Psoas muscle (tissue), 8 donors: ENCODE data around the gene IGDCC3. TPM values are rescaled to one million over a fixed set of nuclear protein-coding genes. Genes with fewer than 3 reads are reported as not detected.

Experiments used
- ATAC-seq, 4 donors: fragments of 200-7000 bp; cut with Tn5 transposase; one replicate each; pipeline ENCODE4 v1.9.1; 2020; ENCODE audit warnings: moderate library complexity in 3 of 4, mild to moderate bottlenecking in 2 of 4
- DNase-seq, 2 donors: peaks; one replicate each; pipeline ENCODE4 v3.0.0-alpha.2; 2020
- H3K27ac ChIP-seq: fragments of 200-600 bp; one replicate; pipeline ENCODE4 v1.8.0; 2022
- H3K27me3 ChIP-seq, 3 donors: fragments of 200-600 bp in 1 of 3; one replicate each; pipeline versions ENCODE4 v1.6.1 to v1.8.0; 2013 to 2022; ENCODE audit warnings: low read length in 2 of 3, mild to moderate bottlenecking in 2 of 3, moderate library complexity in 1 of 3; ENCODE audit not compliant: insufficient read depth in 3 of 3
- H3K36me3 ChIP-seq, 2 donors: fragments of 200-600 bp in 1 of 2; one replicate each; pipeline versions ENCODE4 v1.6.1 to v1.8.0; 2013 to 2022; ENCODE audit warnings: low read depth in 1 of 2, mild to moderate bottlenecking in 1 of 2, moderate library complexity in 1 of 2; ENCODE audit not compliant: insufficient read depth in 1 of 2
- H3K4me1 ChIP-seq: fragments of 200-600 bp; one replicate; pipeline ENCODE4 v1.8.0; 2022
- H3K4me3 ChIP-seq: fragments of 200-600 bp; one replicate; pipeline ENCODE4 v1.8.0; 2022; ENCODE audit warnings: mild to moderate bottlenecking
- H3K9me3 ChIP-seq: fragments of 200-600 bp; one replicate; pipeline ENCODE4 v1.8.0; 2022
- WGBS, 3 donors: extraction: QIAGEN DNeasy Blood & Tissue Kit; methylation state at CpG; one replicate each; pipeline versions ENCODE4 v1.1.6 to v1.1.7; 2013; 5-methylcytosine and 5-hydroxymethylcytosine counted together
- intact Hi-C, 2 donors: fragments of 100-400 bp; cut with DNase I; formaldehyde crosslinking; loops; one replicate each; pipeline versions ENCODE4 v1.11.0 to v1.14.2; 2022
- polyA plus RNA-seq, 3 donors: library from polyadenylated mRNA; stranded (reverse); fragments of 200-250 nt; gene quantifications; one replicate each; pipeline ENCODE4 v1.2.3, GENCODE V29; 2013
- total RNA-seq, 4 donors: library from RNA; stranded (reverse); fragmentation: NEBNext Ultra II Directional in 2 of 4; extraction: Animal tissue kit (Norgen Biotek cat#: 25700) in 2 of 4; gene quantifications; one replicate each; pipeline versions ENCODE4 v1.2.1 to v1.2.4, GENCODE V29; 2021 to 2023
- TF ChIP-seq, protein P1 (sequence below): fragments of 200-600 bp; IDR thresholded peaks from one replicate; pipeline ENCODE4 v1.8.0; 2022; ENCODE audit warnings: antibody characterized with exemption
- donor health status: healthy with polysubstance abuse.
- donor health status: DM: no; HTN: no; CAD: no; lungs with moderate emphysema.
- donor health status: Bipolar disorder and iron deficiency.
- donor health status: healthy.
- donor health status: DM: yes; HTN: yes; CAD: no.
- donor health status: DM: no; HTN: no; CAD: no.
- donor health status: DM: no; HTN: no; CAD: no.
- donor health status: DM: yes; HTN: yes; CAD: no.

The IGDCC3 gene
- total and polyA plus RNA-seq, 7 donors: not detected

DNA sequence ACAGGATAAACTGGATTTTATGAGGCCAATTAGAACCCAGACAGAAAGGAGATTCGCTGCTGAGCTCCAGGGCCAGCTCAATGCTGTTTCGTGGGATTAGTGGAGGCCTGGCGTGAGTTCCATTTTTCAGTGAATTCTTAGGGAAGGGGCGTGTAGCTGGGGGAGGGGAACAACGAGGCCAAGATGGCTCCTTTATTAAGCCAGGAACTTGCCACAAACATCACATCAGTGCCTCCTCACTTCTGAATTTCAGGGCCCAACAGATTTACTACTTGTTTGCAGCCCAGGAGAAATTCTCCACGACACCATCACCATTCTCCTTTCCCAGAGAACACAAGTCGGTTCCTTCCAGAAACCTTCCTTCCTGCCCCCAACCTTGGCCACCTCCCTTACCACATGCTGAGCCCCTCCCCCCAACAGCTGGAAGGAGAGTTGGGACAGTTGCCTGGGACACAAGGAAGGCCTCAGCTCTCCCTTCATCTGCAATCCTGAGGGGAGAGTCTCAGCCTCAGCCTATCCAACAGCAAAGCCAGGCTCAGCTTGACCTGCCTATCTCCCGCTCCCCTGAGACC is 39.1 kb upstream of the IGDCC3 start:
- intact Hi-C loops: no loop called here
- peak overlapping the region; percentile 69 for H3K27ac ChIP-seq
- DNase-seq (peak; percentile 39 to 87), ATAC-seq (peak in 3 of 4 donors; percentile 34 to 54 (median 48))
- H3K36me3 ChIP-seq: no peaks in the 10 kb centered on the region
- WGBS, 3 donors: 37 to 54% (median 40%) methylated on average over 8 of the region's 8 CpGs
- H3K4me1 ChIP-seq: peaks cover 44% of the 10 kb centered on the region
- H3K4me3 ChIP-seq: no peak overlapping the region
- no peaks in the 10 kb centered on the region for H3K9me3 ChIP-seq
- no peaks in the 10 kb centered on the region for H3K27me3 ChIP-seq
- TF ChIP-seq, protein P1, sequence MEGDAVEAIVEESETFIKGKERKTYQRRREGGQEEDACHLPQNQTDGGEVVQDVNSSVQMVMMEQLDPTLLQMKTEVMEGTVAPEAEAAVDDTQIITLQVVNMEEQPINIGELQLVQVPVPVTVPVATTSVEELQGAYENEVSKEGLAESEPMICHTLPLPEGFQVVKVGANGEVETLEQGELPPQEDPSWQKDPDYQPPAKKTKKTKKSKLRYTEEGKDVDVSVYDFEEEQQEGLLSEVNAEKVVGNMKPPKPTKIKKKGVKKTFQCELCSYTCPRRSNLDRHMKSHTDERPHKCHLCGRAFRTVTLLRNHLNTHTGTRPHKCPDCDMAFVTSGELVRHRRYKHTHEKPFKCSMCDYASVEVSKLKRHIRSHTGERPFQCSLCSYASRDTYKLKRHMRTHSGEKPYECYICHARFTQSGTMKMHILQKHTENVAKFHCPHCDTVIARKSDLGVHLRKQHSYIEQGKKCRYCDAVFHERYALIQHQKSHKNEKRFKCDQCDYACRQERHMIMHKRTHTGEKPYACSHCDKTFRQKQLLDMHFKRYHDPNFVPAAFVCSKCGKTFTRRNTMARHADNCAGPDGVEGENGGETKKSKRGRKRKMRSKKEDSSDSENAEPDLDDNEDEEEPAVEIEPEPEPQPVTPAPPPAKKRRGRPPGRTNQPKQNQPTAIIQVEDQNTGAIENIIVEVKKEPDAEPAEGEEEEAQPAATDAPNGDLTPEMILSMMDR: no peak

DNA sequence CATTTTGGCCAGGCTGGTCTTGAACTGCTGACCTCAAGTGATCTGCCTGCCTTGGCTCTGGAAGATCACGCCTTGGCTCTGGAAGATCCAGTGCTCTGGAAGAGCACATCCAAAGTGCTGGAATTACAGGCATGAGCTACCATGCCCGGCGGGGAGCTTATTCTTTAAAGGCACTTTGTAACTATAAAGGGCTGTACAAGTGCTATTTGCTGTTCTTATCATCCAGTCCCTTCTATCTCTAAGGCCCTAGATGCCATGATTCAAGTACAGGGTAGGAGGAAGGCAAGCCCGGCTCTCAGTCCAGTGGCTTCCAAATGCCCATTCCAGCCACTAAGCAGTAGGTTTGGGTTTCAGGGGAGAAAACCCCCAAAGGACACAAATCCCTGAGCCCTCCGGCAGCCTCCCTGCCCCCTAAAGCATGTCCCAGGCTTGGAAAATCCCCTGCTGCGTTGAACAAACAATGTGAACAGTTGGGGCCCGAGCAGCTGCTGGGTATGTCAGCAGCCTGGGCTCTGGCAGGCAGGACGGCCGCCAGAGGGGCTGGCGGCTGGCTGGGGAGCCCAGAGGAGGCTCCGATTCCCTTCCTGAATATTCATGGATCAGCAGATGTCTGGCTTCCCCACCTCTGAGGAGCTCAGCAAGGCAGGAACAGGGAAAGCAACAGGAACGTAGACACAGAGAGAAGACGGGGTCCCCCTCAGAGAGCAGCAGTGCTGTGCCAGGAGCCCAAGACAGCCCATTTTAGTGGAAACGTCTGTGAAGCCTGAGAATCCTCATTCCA is 37.2 kb upstream of the IGDCC3 start:
- H3K4me1 ChIP-seq: peaks cover 48% of the 10 kb centered on the region
- ATAC-seq: peak; percentile 82 to 92 (median 88)
- intact Hi-C loops: no loop called here
- peak overlapping the region; percentile 15 for H3K4me3 ChIP-seq
- TF ChIP-seq, protein P1: peak; percentile 11
- peak; percentile 56 to 79 for DNase-seq
- H3K27ac ChIP-seq: peak overlapping the region; percentile 82
- H3K9me3 ChIP-seq: no peaks in the 10 kb centered on the region
- 11 to 23% (median 22%) methylated on average over 14 of the region's 14 CpGs for WGBS, 3 donors
- H3K27me3 ChIP-seq: no peaks in the 10 kb centered on the region
- no peaks in the 10 kb centered on the region for H3K36me3 ChIP-seq

DNA sequence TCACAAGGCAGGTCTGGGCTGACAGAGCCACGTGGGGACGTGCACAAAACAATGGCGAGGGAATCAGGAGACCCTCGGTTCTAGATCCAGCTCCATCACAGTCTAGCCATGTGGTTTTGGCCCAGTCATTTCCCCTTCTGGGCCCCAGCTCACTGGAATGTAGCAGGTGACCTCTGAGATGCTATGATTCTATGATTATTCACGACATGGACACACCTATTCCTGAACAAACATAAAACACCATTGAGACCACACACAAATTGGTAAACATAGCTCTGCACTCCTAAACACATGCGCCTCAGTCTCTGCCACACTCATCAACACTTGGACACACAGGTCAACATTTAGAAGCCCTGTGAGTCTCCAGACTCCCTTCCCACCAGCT is 36.0 kb upstream of the IGDCC3 start:
- peak overlapping the region; percentile 82 for H3K27ac ChIP-seq
- WGBS, 3 donors: 76 to 84% (median 77%) methylated on average over 6 of the region's 6 CpGs
- no peak for ATAC-seq
- H3K4me3 ChIP-seq: no peak overlapping the region
- no peaks in the 10 kb centered on the region for H3K27me3 ChIP-seq
- DNase-seq: no peak
- no peaks in the 10 kb centered on the region for H3K9me3 ChIP-seq
- H3K36me3 ChIP-seq: no peaks in the 10 kb centered on the region
- H3K4me1 ChIP-seq: peaks cover 48% of the 10 kb centered on the region
- intact Hi-C loops: no loop called here
- TF ChIP-seq, protein P1: no peak

DNA sequence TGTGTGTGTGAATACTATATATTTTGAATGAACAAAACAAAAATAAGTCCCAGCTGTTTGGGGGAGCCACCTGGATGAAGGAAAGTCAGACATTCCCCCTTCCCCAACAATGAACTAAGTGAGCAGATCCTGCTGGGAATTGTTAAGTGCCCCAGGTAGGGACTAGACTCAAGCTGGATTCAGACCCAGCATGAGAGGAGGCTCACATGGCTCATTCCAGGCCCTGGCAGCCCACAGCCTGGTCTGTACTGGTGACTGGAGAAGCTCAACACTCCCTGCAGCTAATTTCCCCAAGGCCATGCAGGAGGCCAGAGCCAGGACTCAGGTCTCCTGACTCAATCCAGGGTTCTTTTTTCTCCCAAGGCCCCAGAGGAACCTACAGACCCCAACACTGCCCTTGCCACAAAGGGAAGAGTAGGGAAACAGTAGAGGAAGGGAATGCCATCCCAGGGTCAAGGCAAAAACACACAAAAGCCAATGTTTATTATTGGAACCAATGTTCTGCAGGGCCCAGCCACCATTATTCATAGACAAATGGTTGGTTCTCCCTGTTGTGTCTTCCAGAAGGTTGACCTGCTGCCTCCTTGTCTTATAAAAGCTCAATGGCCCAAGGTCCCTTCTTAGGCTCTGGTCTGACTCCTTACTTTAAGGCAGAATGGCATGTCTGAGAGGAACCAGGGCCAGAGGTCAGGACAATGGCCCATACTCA is 35.4 kb upstream of the IGDCC3 start:
- no peak for ATAC-seq
- DNase-seq: no peak
- peak overlapping the region; percentile 82 for H3K27ac ChIP-seq
- peaks cover 53% of the 10 kb centered on the region for H3K4me1 ChIP-seq
- no peaks in the 10 kb centered on the region for H3K9me3 ChIP-seq
- H3K36me3 ChIP-seq: no peaks in the 10 kb centered on the region
- no peak overlapping the region for H3K4me3 ChIP-seq
- H3K27me3 ChIP-seq: no peaks in the 10 kb centered on the region
- intact Hi-C loops: no loop called here
- TF ChIP-seq, protein P1: no peak
